NOMO-1 treated with dmso at 0.1 percent for 144 hours (cell line): Measurements from ENCODE around the gene NOL4L.
A peak's percentile ranks its signal among the peaks of the same experiment; 100 is the strongest.
"Not testable (repeated sequence)": the region's sequence is repeated elsewhere in the genome, so short reads cannot be mapped to it uniquely, and the experiment has no call there.

ENCODE experiments used
- DNase-seq: peaks from one replicate; lab custom pipeline; 2025; ENCODE audit not compliant: unreplicated experiment; lab: John Stamatoyannopoulos, UW

NOL4L gene

DNA sequence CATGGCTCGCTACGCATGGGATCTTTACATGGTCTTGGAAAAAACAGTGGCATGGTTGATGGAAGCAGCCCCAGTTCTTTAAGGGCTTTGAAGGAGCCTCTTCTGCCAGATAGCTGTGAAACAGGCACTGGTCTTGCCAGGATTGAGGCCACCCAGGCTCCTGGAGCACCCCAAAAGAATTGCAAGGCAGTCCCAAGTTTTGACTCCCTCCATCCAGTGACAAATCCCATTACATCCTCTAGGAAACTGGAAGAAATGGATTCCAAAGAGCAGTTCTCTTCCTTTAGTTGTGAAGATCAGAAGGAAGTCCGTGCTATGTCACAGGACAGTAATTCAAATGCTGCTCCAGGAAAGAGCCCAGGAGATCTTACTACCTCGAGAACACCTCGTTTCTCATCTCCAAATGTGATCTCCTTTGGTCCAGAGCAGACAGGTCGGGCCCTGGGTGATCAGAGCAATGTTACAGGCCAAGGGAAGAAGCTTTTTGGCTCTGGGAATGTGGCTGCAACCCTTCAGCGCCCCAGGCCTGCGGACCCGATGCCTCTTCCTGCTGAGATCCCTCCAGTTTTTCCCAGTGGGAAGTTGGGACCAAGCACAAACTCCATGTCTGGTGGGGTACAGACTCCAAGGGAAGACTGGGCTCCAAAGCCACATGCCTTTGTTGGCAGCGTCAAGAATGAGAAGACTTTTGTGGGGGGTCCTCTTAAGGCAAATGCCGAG lies 148.8 kb downstream of the NOL4L start:
- no peak for DNase-seq

GRCh38 chr20:32435449-32436107 lies 149.6 kb downstream of the NOL4L start:
- no peak for DNase-seq

GRCh38 chr20:32434434-32434833 lies 150.7 kb downstream of the NOL4L start:
- no peak for DNase-seq

- DNase-seq = no peak
These were observed 151.7 kb downstream of the NOL4L start for GRCh38 chr20:32433311-32434021.

DNA sequence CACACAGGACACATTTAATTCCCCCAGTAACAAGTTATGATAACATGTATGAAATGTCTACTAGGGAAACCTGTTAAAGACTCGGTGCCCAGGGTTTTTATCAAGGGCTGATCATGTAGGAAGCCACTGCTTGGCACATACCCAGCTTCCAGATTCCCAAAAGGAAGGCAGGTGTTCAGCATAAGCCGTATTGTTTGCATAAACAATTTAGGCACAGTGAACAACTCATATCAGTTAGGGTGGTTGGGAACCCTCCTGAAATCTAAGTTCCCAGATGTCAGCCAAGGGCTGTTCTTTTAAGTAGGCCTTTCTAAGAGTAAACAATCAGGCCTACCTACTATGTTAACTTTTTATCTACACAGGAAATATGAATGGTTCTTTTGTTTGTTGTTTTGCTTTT lies 152.9 kb downstream of the NOL4L start:
- DNase-seq = no peak

- DNase-seq = no peak
These were observed 153.7 kb downstream of the NOL4L start for GRCh38 chr20:32431457-32431856.

GRCh38 chr20:32429745-32430360 lies 155.3 kb downstream of the NOL4L start:
- DNase-seq = no peak

GRCh38 chr20:32429343-32429742 lies 155.8 kb downstream of the NOL4L start:
- DNase-seq = no peak

GRCh38 chr20:32427996-32428395 lies 157.1 kb downstream of the NOL4L start:
- DNase-seq = no peak

DNA sequence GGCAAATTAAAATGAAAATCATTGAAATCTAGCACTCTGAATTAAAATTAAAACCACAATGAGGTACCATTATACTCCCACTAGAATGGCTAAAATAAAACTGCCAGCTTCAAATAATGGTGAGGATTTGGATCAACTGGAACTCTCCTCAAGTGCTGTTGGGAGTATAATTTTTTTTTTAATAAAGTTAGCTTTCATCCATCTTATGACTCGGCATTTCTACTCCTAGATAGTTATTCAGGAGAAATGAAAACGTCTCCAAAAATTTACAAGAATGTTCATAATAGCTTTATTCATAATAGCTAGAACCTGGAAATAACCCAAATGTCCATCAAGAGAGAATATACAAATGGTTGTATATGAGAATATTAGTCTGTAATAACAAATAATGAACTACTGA lies 163.8 kb downstream of the NOL4L start:
- no peak for DNase-seq

GRCh38 chr20:32418376-32418775 lies 166.8 kb downstream of the NOL4L start:
- DNase-seq = no peak

- DNase-seq = no peak
These were observed 168.9 kb downstream of the NOL4L start for GRCh38 chr20:32416206-32416605.

GRCh38 chr20:32415494-32415893 lies 169.6 kb downstream of the NOL4L start:
- no peak for DNase-seq

DNA sequence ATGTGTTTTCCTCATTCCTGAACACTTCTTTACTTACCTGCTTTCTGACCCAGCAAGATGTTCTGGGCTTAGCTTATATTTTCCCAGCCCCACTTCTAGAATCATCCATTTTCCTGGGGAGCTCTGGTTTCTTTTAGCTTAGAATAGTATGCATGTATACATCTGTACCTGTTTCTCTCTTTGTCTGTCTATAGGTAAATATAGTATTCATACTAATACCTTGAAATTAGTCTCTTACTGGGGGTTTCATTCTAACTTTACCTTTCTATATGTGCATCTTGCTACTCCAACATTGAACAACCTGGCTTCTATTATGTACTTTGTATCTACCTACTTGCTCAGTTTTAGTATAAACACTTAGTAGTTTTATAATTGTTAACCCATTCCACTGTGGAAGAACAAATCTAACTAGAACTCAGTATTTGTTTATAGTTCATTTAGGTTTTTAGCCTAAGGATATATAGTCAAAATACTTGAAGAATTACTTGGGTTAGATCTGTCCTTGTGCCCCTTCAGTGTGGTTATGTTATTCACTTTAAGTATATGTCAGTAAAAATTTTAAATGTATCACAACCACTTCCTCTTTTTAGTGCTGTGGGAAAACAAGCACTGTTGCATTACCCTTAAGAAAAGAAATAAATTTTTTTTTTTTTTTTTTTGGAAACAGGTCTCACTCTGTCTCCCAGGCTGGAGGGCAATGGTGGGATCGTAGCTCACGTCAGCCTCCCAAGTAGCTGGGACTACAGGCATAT lies 173.0 kb downstream of the NOL4L start:
- DNase-seq = peak; percentile 24

DNA sequence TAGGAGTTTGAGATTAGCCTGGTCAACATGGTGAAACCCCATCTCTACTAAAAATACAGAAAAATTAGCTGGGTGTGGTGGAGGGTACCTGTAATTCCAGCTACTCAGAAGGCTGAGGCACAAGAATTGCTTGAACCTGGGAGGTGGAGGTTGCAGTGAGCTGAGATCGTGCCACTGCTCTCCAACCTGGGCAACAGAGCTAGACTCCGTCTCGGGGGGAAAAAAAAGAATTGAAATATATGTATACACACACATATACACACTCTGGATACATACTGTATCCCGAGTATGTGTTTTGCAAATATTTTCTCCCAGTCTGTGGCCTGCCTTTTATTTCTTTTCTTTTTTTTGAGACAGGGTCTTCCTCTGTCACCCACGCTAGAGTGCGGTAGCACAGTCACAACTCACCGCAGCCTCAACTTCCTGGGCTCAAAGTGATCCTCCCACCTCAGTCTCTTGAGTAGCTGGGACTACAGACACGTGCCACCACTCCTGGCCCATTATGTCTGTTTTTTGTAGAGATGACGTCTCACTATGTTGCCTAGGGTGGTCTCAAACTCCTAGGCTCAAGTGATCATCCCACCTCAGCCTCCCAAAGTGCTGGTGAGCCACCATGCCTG lies 177.9 kb downstream of the NOL4L start:
- DNase-seq = not testable (repeated sequence)

DNA sequence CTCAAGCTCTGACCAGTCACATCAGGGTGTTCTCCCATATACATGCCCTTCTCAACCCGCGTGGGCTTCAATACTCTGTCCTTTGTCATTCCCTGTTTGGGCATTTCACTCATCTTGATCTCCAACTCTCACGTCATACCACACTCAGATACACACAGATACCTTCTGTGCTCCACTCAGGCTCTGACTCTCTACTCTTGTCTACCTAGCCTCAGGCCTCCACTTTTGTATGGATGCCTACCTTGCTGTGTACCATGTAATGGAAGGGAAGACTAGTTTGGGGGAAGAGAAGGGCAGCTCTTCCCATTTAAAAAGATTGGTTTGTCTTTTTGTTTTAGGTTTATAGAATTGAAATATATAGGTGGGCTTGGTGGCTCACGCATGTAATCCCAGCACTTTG lies 178.4 kb downstream of the NOL4L start:
- no peak for DNase-seq

DNA sequence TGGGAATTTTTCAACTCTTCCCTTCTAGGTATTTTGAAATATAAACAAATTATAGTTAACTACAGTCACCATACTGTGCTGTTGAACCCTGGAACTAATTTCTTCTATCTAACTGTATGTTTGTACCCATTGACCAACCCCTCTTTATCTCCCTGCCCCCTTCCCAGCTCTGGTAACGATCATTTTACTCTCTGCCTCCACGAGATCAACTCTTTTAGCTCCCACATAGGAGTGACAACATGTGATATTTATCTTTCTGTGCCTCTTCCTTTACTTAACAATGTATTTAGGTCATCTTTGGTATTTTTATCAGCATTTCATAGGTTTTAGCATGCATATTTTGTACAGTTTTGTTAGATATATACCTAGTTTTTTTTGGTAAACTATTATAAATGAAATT lies 181.1 kb downstream of the NOL4L start:
- no peak for DNase-seq

DNA sequence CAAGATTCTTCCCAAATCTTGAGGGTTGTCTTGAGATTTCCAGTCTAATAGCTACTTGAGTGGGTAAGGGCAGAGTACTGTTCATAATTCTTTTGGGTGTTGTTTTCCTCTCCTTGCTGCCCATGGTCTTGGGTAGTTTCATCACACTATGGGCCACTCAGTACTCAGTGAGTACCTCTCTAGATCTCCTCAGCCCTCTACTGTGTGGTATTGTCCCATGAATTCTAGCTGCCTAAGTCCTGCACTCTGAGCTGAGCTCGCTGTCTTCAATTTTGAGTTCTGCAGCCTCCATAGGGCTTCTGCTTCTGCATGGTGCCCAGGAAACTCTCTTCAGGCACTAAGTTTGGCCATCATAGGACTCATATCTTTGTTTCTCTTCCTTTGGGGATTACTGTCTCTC lies 184.7 kb downstream of the NOL4L start:
- no peak for DNase-seq

GRCh38 chr20:32397567-32398084 lies 187.5 kb downstream of the NOL4L start:
- DNase-seq = no peak

- no peak for DNase-seq
These were observed 188.4 kb downstream of the NOL4L start for GRCh38 chr20:32396646-32397160.
